K562 (cell line): ENCODE measurements around the gene ANKRD13D. TPM values are rescaled to one million over a fixed set of nuclear protein-coding genes. Genes with fewer than 3 reads are reported as not detected.
"Not testable (repeated sequence)": the region's sequence is repeated elsewhere in the genome, so short reads cannot be mapped to it uniquely, and the experiment has no call there.

Experiments used
- ATAC-seq: fragments of 200-7000 bp; cut with Tn5 transposase; 3 replicates; pipeline ENCODE4 v1.9.1; 2020; ENCODE audit warnings: moderate library complexity
- BruUV-seq: library from RNA; stranded (reverse); fragments of 400-500 nt; replicated peaks from 2 replicates; lab custom pipeline; 2021; lab: Mats Ljungman, UMichigan
- CTCF ChIA-PET: fragments of 300-600 bp; formaldehyde crosslinking; extraction: SDS; loops from one replicate; lab custom pipeline; 2021; ENCODE audit warnings: low intra/inter-chr PET ratio; lab: Yijun Ruan, JAX
- POLR2A ChIA-PET: fragments of 300-600, 350-650 bp; sonication (Branson Sonifier 250); formaldehyde crosslinking; extraction: SDS; loops from one replicate; lab custom pipeline; 2021; ENCODE audit warnings: antibody characterized with exemption, inconsistent platforms; lab: Yijun Ruan, JAX
- DNase-seq, 4 experiments: peaks; one replicate each; pipeline versions ENCODE4 v3.0.0 to v3.0.0-alpha.2; 2011 to 2018; ENCODE audit warnings: low spot score in 3 of 4, mixed read lengths in 3 of 4; ENCODE audit errors: extremely low read depth in 1 of 4
- FAIRE-seq: peaks from 2 replicates; lab custom pipeline; 2011; peaks lifted over from hg19 to GRCh38; lab: Jason Lieb, UNC
- H2AFZ ChIP-seq: 2 replicates; pipeline ENCODE4 v1.6.0; 2011; ENCODE audit warnings: low read depth, low read length, control low read depth, inconsistent platforms
- H3K27ac ChIP-seq: fragments of 200-600 bp; 3 replicates; pipeline ENCODE4 v1.8.0; 2011; ENCODE audit warnings: low read depth, mild to moderate bottlenecking, control low read depth, inconsistent platforms, low read length, moderate library complexity, mixed read lengths; ENCODE audit errors: extremely low read depth
- H3K27me3 ChIP-seq, 2 experiments: fragments of 300-600 bp in 1 of 2; 2 replicates in 1 of 2; 3 replicates in 1 of 2; pipeline versions ENCODE4 v1.6.0 to v1.8.0; 2011; ENCODE audit warnings: inconsistent platforms in 2 of 2, low read length in 2 of 2, mild to moderate bottlenecking in 1 of 2, mixed read lengths in 1 of 2, moderate library complexity in 1 of 2; ENCODE audit not compliant: control insufficient read depth in 2 of 2, insufficient read depth in 2 of 2
- H3K36me3 ChIP-seq: fragments of 300-600 bp; 3 replicates; pipeline ENCODE4 v1.8.0; 2011; ENCODE audit warnings: mild to moderate bottlenecking, low read length, inconsistent platforms; ENCODE audit not compliant: control insufficient read depth, insufficient read depth
- H3K4me1 ChIP-seq, 2 experiments: fragments of 200-600 bp in 1 of 2; replicated peaks in 1 of 2; 2 replicates in 1 of 2; 3 replicates in 1 of 2; pipeline versions ENCODE4 v1.5.1 to v1.8.0; 2011; ENCODE audit warnings: inconsistent platforms in 2 of 2, low read length in 2 of 2, mild to moderate bottlenecking in 1 of 2, mixed read lengths in 1 of 2, moderate library complexity in 1 of 2; ENCODE audit not compliant: control insufficient read depth in 2 of 2, insufficient read depth in 2 of 2
- H3K4me2 ChIP-seq: 2 replicates; pipeline ENCODE4 v1.6.1; 2011; ENCODE audit warnings: low read length, control low read depth, inconsistent platforms, mixed read lengths; ENCODE audit not compliant: insufficient read depth
- H3K4me3 ChIP-seq: fragments of 200-600 bp; sonication (generic), shearing (Covaris generic); 2 replicates; pipeline ENCODE4 v1.5.1; 2016; ENCODE audit warnings: control low read depth, inconsistent platforms
- H3K79me2 ChIP-seq: fragments of 200-600 bp; 3 replicates; pipeline ENCODE4 v1.8.0; 2011; ENCODE audit warnings: low read length, inconsistent platforms; ENCODE audit not compliant: control insufficient read depth, insufficient read depth
- H3K9ac ChIP-seq, 2 experiments: 2 replicates each; pipeline versions ENCODE4 v1.6.0 to v1.6.1; 2011; ENCODE audit warnings: low read depth in 2 of 2, low read length in 2 of 2, control low read depth in 1 of 2, inconsistent platforms in 1 of 2, mild to moderate bottlenecking in 1 of 2, mixed read lengths in 1 of 2; ENCODE audit not compliant: insufficient read depth in 1 of 2
- H3K9me1 ChIP-seq: one replicate; pipeline ENCODE4 v1.6.0; 2011; ENCODE audit warnings: inconsistent platforms, mild to moderate bottlenecking, low read length, moderate library complexity; ENCODE audit not compliant: control insufficient read depth, insufficient read depth
- H3K9me3 ChIP-seq: replicated peaks from 2 replicates; pipeline ENCODE4 v1.5.1; 2011; ENCODE audit warnings: low read depth, low read length, inconsistent platforms; ENCODE audit not compliant: control insufficient read depth, insufficient read depth
- H4K20me1 ChIP-seq: replicated peaks from 2 replicates; pipeline ENCODE4 v1.6.1; 2011; ENCODE audit warnings: low read length, inconsistent platforms, mixed read lengths; ENCODE audit not compliant: control insufficient read depth, insufficient read depth
- BRCA1 ChIP-seq, 2 experiments: fragments of 450-650 bp in 1 of 2; sonication (generic) in 1 of 2; formaldehyde crosslinking in 1 of 2; IDR thresholded peaks; 2 replicates each; pipeline versions ENCODE4 v1.5.0 to v1.6.1; 2017 to 2020; ENCODE audit warnings: mild to moderate bottlenecking in 1 of 2, missing genetic modification reagents in 1 of 2
- FOXP4 ChIP-seq: sonication (generic); formaldehyde crosslinking; IDR thresholded peaks from 2 replicates; pipeline ENCODE4 v1.8.0; 2022; ENCODE audit warnings: mild to moderate bottlenecking, missing genetic modification reagents, borderline replicate concordance
- GTF2A2 ChIP-seq: IDR thresholded peaks from 2 replicates; pipeline ENCODE4 v1.6.1; 2016; ENCODE audit warnings: mild to moderate bottlenecking, missing genetic modification characterization, missing compliant biosample characterization
- GTF2E2 ChIP-seq: fragments of 200-800 bp; sonication (Bioruptor generic); IDR thresholded peaks from 2 replicates; pipeline ENCODE4 v1.6.1; 2016; ENCODE audit warnings: missing genetic modification characterization, missing compliant biosample characterization
- SAP30 ChIP-seq: fragments of 200-600 bp; sonication (generic); IDR thresholded peaks from 2 replicates; pipeline ENCODE4 v1.6.1; 2012; ENCODE audit warnings: borderline replicate concordance, low read depth, mild to moderate bottlenecking, moderate library complexity, low read length, control low read depth, inconsistent platforms; ENCODE audit not compliant: insufficient read depth, poor library complexity, severe bottlenecking
- ZBTB49 ChIP-seq: sonication (generic); formaldehyde crosslinking; IDR thresholded peaks from 2 replicates; pipeline ENCODE4 v1.8.0; 2022; ENCODE audit warnings: missing genetic modification reagents, mild to moderate bottlenecking, borderline replicate concordance
- ZEB2 ChIP-seq: fragments of 450-650 bp; IDR thresholded peaks from 2 replicates; pipeline ENCODE4 v1.6.1; 2016
- ZFX ChIP-seq: sonication (generic); formaldehyde crosslinking; IDR thresholded peaks from 2 replicates; pipeline ENCODE4 v1.8.0; 2022; ENCODE audit warnings: mild to moderate bottlenecking, missing genetic modification reagents, moderate library complexity
- ZNF512 ChIP-seq: IDR thresholded peaks from 2 replicates; pipeline ENCODE4 v1.6.1; 2016; ENCODE audit warnings: missing genetic modification characterization, missing compliant biosample characterization
- WGBS: fragments of 100-300 bp; shearing (Covaris generic); methylation state at CpG from one replicate; pipeline ENCODE4 v1.1.6; 2016; ENCODE audit warnings: low coverage, mixed read lengths; ENCODE audit not compliant: insufficient coverage; ENCODE audit errors: missing lambda C conversion rate; 5-methylcytosine and 5-hydroxymethylcytosine counted together
- in situ Hi-C: fragments of 300-500 bp; cut with MboI; formaldehyde crosslinking; loops from 4 replicates; pipeline ENCODE4 v1.15.0; 2018; ENCODE audit warnings: inconsistent platforms, mixed read lengths
- intact Hi-C: fragments of 100-400 bp; cut with micrococcal nuclease; formaldehyde crosslinking; loops from 2 replicates; pipeline ENCODE4 v1.14.2; 2022
- polyA plus RNA-seq, 8 experiments: library from polyadenylated mRNA; depleted of rRNA in 4 of 8; stranded (reverse) in 5 of 8; unstranded in 3 of 8; fragments of >200 nt; fragmentation: Nextera tagmentation in 2 of 8; fragmentation: Illumina TruSeq in 1 of 8; extraction: Ambion mirVana in 2 of 8; extraction: Trizol in 1 of 8; gene quantifications; 2 replicates each; pipeline versions ENCODE4 v1.2.1 to v1.2.3, GENCODE V29; 2011 to 2014; ENCODE audit warnings: inconsistent platforms in 1 of 8, missing spikeins in 1 of 8
- total RNA-seq, 7 experiments: library from RNA; depleted of rRNA in 6 of 7; stranded (reverse); fragments of >200 nt in 6 of 7; fragmentation: Illumina TruSeq in 2 of 7; extraction: Trizol in 2 of 7; gene quantifications; 2 replicates each; pipeline versions ENCODE4 v1.2.1 to v1.2.3, GENCODE V29; 2011 to 2021; ENCODE audit warnings: low replicate concordance in 1 of 7
- TF ChIP-seq, protein P1 (sequence below): sonication (generic); formaldehyde crosslinking; IDR thresholded peaks from 2 replicates; pipeline ENCODE4 v1.8.1; 2023; ENCODE audit warnings: mild to moderate bottlenecking, missing genetic modification reagents

The ANKRD13D gene
- total and polyA plus RNA-seq, 9 of the 15 experiments (the other 6 are each of a cell fraction or from before 2014, with no cell fraction given), result 0.94 to 40.9 (median 22.4) TPM

GRCh38 chr11:67317888-67318555 lies 28.9 kb downstream of the ANKRD13D start (continued):
- TF ChIP-seq ZNF512 (tag), result no peak
- TF ChIP-seq BRCA1 (IDR thresholded peaks at IDR 0.05), result no peak
- TF ChIP-seq BRCA1 (CRISPR knock-in tag; IDR thresholded peaks at IDR 0.05), result peak; percentile 71; the same call in 1 of the 2 replicates
- TF ChIP-seq FOXP4 (CRISPR knock-in tag), result 0 out of 2 replicates have a peak, but pooled peaks have one; percentile 69
- TF ChIP-seq GTF2E2 (tag), result 0 out of 2 replicates have a peak, but pooled peaks have one; percentile 36
- no peak for TF ChIP-seq GTF2A2 (tag)
- TF ChIP-seq ZFX (CRISPR knock-in tag), result peak; percentile 88
- peak; percentile 78 for TF ChIP-seq SAP30
- TF ChIP-seq ZEB2, result peak; percentile 40; the same call in 1 of the 2 replicates
- TF ChIP-seq ZBTB49, result 0 out of 2 replicates have a peak, but pooled peaks have one; percentile 32
- TF ChIP-seq, protein P1, sequence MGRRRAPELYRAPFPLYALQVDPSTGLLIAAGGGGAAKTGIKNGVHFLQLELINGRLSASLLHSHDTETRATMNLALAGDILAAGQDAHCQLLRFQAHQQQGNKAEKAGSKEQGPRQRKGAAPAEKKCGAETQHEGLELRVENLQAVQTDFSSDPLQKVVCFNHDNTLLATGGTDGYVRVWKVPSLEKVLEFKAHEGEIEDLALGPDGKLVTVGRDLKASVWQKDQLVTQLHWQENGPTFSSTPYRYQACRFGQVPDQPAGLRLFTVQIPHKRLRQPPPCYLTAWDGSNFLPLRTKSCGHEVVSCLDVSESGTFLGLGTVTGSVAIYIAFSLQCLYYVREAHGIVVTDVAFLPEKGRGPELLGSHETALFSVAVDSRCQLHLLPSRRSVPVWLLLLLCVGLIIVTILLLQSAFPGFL (CRISPR knock-in tag), result 0 out of 2 replicates have a peak, but pooled peaks have one; percentile 53

GRCh38 chr11:67318876-67319275 lies 29.8 kb downstream of the ANKRD13D start:
- ATAC-seq, H4K20me1 ChIP-seq, H3K27ac ChIP-seq, H3K27me3 ChIP-seq, H3K9ac ChIP-seq, H3K9me1 ChIP-seq, FAIRE-seq, intact Hi-C loops, H3K36me3 ChIP-seq, H3K79me2 ChIP-seq, BruUV-seq, H3K9me3 ChIP-seq, H2AFZ ChIP-seq: not testable (repeated sequence)
- peak in 1 of 4 experiments; percentile 4 for DNase-seq
- peaks cover 23 to 24% of the 10 kb centered on the region in 2 experiments for H3K4me1 ChIP-seq
- in situ Hi-C loops, result loop anchor here (5.0 kb wide), 1 partner anchor 237 kb away; no protein-coding TSS in a partner anchor
- ChIA-PET POLR2A (interaction anchor here (0.6 to 1.0 kb wide), 4 partner anchors 27 to 363 kb away, joined by 3 to 4 read pairs (median 4); no protein-coding TSS in a partner anchor), CTCF (interaction anchor here (0.6 to 3.1 kb wide), 4 partner anchors 29 to 1352 kb away, joined by 3 to 35 read pairs (median 6); partner anchors contain the start of genes ANKRD13D and GRK2)
- 66% methylated on average over 12 of the region's 12 CpGs for WGBS
- peak overlapping the region; percentile 87 for H3K4me2 ChIP-seq
- H3K4me3 ChIP-seq, result peak overlapping the region; percentile 57; the same call in 1 of the 2 replicates
